GM10266 (cell line): ENCODE results near the gene RARA.
"Not testable (repeated sequence)": the region's sequence is repeated elsewhere in the genome, so short reads cannot be mapped to it uniquely, and the experiment has no call there.

Experiments used
- DNase-seq: peaks from one replicate; pipeline ENCODE4 v3.0.0; 2012; ENCODE audit errors: extremely low spot score
- TF ChIP-seq, protein P1 (sequence below): IDR thresholded peaks from 2 replicates; pipeline ENCODE4 v1.5.1; 2012; ENCODE audit warnings: mild to moderate bottlenecking, low read depth; ENCODE audit not compliant: control insufficient read depth, insufficient read depth; ENCODE audit errors: missing control alignments

RARA gene

DNA sequence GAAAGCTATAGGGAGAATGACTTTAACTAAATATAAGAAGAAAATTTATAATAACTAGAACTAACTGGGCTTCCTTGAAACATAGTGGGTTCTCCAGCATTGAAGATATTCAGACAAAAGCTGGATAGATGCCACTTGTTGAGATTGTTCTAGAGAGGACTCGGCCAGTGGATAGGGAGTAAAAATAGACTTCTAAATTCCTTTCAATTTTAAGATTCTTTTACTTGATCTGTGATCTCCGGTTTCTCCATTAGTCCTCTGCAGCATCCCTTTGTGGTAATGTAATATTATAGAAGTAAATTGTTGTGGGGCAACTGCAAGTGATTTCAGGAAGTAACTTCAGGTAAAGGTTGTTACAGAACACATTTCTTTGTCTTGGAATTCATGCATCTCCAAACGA is 10.3 kb upstream of the RARA start:
- TF ChIP-seq, protein P1, sequence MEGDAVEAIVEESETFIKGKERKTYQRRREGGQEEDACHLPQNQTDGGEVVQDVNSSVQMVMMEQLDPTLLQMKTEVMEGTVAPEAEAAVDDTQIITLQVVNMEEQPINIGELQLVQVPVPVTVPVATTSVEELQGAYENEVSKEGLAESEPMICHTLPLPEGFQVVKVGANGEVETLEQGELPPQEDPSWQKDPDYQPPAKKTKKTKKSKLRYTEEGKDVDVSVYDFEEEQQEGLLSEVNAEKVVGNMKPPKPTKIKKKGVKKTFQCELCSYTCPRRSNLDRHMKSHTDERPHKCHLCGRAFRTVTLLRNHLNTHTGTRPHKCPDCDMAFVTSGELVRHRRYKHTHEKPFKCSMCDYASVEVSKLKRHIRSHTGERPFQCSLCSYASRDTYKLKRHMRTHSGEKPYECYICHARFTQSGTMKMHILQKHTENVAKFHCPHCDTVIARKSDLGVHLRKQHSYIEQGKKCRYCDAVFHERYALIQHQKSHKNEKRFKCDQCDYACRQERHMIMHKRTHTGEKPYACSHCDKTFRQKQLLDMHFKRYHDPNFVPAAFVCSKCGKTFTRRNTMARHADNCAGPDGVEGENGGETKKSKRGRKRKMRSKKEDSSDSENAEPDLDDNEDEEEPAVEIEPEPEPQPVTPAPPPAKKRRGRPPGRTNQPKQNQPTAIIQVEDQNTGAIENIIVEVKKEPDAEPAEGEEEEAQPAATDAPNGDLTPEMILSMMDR = no peak
- no peak for DNase-seq

- not testable (repeated sequence) for DNase-seq
Observed at GRCh38 chr17:40299159-40299757, 9.7 kb upstream of the RARA start.

- no peak for DNase-seq
- TF ChIP-seq, protein P1 = no peak
Observed at GRCh38 chr17:40301315-40301714, 7.7 kb upstream of the RARA start.

DNA sequence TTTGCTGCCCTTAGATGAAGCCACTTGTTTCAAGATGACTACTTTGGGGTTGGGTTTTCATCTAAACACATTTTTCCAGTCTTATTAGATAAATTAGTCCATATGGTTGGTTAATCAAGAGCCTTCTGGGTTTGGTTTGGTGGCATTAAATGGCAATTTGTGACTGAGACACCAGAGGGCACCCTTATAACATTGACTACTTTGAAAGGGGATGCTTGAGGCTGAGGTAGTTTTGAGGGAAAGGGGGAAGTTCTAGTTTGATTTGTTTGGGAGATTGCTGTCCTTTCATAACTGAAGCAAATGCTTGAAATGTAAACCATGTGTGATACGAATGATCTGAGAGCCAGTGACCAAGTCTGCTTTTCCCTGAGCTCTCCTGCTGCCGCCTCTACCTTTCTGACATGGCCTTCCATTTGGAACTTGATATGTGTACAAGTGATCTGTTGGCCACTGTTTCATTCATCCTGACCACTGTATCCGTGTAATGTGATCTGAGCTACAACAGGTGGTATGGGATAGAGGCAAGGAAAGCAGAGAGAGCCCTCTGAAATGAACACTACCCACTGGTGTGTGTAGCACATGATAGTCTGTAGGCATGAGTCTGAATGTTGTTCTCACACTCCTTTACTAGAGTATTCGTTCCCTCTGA is 5.8 kb upstream of the RARA start:
- TF ChIP-seq, protein P1 = peak; percentile 70
- DNase-seq = peak; percentile 62

- DNase-seq = no peak
- TF ChIP-seq, protein P1 = no peak
Observed at GRCh38 chr17:40303708-40304551, 5.0 kb upstream of the RARA start.

DNA sequence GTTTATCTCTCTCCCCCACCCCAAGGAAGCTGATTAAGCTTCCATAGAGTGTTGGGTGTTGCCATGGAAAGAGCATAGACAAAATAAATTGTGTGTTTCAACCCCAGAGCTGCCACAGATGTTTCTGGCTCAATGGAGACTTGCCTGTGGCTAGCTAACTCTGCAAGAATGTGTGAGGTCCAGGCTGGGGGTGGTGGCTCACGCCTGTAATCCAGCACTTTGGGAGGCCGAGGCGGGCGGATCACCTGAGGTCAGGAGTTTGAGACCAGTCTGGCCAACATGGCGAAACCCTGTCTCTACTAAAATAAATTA is 4.5 kb upstream of the RARA start:
- not testable (repeated sequence) for DNase-seq

GRCh38 chr17:40304866-40305265 is 4.1 kb upstream of the RARA start:
- DNase-seq = not testable (repeated sequence)

DNA sequence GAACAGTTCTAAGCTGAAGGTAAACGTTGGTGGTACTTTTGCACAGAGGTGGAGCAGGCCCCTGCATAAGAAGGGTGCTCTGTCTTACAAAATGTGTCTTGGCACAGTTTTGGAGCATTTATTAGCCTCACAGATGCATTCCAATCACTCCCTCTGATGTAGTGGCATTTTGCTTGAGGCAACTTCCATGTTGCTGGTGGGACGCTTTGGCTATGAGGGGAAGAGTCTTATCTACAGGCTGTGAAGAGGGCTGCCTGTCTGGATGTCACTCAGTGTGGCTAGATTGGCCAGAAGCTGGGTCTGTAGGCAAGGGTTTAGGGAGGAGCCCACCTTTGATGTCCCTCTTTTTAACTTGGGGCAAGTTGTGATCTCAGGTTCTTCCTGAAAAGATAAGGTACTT is 2.6 kb upstream of the RARA start:
- DNase-seq = no peak
- TF ChIP-seq, protein P1 = no peak
